ENCODE data around the gene FTCD. TPM values are rescaled to one million over a fixed set of nuclear protein-coding genes. Genes with fewer than 3 reads are reported as not detected.
A peak's percentile ranks its signal among the peaks of the same experiment; 100 is the strongest.

Gene FTCD
- total RNA-seq, 6 donors from 2014 or later = 0.69 to 0.98 TPM; not detected in 4

DNA sequence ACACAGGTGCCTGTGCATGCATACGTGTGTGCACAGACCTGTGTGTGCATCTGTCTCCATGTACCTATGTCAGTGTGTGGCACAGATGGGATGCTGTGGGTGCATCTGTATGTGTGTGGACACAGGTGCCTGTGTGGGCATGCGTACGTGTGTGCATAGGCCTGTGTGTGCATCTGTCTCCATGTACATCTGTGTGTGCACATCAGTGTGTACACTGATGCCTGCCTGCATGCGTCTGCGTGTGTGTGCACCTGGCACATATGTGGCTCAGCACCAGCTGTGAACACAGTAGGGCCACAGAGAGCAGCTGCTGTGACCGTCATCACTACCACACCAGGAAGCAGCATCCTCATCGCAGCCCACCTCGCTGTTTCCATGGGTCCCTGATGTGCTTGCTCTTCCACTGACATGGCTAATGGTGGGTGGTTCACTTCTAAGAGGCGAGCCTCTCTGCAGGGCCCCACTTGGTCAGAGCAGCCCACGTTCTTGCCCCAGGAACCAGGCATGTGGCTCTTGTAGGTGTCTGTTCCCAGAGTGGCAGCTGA, 38.5 kb upstream of the FTCD start:
- no peak for ATAC-seq (ENCODE audit: low FRiP score in 2 of 2)
- TF ChIP-seq, protein P1, sequence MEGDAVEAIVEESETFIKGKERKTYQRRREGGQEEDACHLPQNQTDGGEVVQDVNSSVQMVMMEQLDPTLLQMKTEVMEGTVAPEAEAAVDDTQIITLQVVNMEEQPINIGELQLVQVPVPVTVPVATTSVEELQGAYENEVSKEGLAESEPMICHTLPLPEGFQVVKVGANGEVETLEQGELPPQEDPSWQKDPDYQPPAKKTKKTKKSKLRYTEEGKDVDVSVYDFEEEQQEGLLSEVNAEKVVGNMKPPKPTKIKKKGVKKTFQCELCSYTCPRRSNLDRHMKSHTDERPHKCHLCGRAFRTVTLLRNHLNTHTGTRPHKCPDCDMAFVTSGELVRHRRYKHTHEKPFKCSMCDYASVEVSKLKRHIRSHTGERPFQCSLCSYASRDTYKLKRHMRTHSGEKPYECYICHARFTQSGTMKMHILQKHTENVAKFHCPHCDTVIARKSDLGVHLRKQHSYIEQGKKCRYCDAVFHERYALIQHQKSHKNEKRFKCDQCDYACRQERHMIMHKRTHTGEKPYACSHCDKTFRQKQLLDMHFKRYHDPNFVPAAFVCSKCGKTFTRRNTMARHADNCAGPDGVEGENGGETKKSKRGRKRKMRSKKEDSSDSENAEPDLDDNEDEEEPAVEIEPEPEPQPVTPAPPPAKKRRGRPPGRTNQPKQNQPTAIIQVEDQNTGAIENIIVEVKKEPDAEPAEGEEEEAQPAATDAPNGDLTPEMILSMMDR (IDR thresholded peaks at IDR 0.05) = no peak
- TF ChIP-seq POLR2A (IDR thresholded peaks at IDR 0.05) = no peak
- no peak for TF ChIP-seq EP300 (IDR thresholded peaks at IDR 0.05)
- no peak for TF ChIP-seq POLR2AphosphoS5 (IDR thresholded peaks at IDR 0.05)
- Histone ChIP-seq H3K4me1 (peaks cover 8 to 24% (median 12%) of the 10 kb centered on the region in 4 donors), H3K36me3 (peaks cover 23 to 91% (median 70%) of the 10 kb centered on the region in 4 donors), H3K4me3 (no peak overlapping the region), H3K27ac (no peak overlapping the region), H3K9me3 (no peaks in the 10 kb centered on the region), H3K27me3 (no peaks in the 10 kb centered on the region)
- WGBS, 2 donors = 88 to 93% methylated on average over 10 of the region's 10 CpGs
- no peak for DNase-seq

DNA sequence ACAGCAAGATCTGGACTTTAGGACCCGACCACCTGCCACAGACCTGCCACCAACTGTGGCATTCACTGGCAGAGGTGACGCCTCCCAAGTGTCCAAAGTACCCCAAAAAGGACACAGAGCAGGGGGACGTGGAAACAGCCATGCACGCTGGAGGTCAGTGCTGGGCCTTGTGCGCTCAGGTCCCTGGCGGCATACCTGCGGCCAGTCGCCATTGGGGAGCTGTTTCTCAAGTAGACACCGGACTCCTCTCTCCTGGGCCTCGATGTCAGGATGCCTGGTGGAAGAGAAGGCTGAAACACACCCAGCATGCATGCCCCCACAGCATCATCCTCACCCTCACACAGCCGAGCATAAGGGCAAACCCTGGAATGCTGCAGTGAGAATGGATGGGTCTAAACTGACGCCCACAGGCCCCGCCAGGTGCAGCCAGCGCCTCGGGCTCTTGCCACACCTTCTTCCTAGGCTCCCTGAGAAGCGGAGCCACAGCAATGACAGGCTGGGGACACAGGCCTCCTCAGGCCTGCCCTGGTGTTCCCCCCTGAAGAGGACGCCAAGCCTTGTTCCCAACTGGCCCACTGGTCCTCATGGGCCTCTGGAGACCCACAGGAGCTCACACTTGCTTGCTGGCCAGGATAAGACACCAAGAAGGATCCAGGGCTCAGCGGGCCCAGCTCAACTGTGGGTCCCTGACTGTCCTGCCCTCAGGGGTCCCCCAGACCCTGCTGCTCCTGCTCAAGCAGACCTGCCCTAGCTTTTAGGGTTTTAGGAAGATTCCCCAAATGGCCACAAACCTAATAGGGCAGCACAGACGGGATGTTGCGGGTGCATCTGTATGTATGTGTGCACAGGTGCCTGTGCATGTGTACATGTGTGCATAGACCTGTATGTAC, 36.6 kb upstream of the FTCD start:
- Histone ChIP-seq H3K4me1 (peaks cover 8 to 30% (median 20%) of the 10 kb centered on the region in 4 donors), H3K27me3 (no peaks in the 10 kb centered on the region), H3K9me3 (no peaks in the 10 kb centered on the region), H3K4me3 (no peak overlapping the region), H3K27ac (peak overlapping the region in 1 of 4 donors; percentile 90), H3K36me3 (peaks cover 23 to 74% (median 60%) of the 10 kb centered on the region in 4 donors)
- no peak for DNase-seq
- 92 to 97% methylated on average over 15 to 19 of the region's 20 CpGs for WGBS, 2 donors
- TF ChIP-seq, protein P1 (IDR thresholded peaks at IDR 0.05) = no peak
- TF ChIP-seq POLR2AphosphoS5 (IDR thresholded peaks at IDR 0.05) (no peak), POLR2A (IDR thresholded peaks at IDR 0.05) (no peak), EP300 (IDR thresholded peaks at IDR 0.05) (no peak)
- no peak for ATAC-seq (ENCODE audit: low FRiP score in 2 of 2)

DNA sequence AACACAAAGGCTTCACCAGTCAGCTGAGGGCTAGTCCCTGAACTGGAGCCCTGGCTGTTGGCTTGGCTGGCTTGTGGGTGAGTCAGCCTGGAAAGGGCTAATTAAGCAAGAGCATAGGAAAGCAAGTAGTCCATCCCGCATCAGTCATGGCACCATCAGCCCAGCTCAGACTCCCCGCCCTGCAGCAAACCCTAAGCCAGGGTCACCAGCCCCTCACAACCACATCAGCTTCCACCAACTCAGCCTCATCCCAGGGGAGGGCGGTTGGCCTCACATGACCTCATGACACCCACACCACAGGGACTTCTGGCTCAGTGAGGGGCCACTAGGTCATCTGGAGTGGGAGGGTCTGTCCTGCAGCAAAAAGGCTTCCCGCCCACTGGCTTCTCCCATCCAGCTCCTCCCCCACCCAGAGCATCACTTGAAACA, 35.9 kb upstream of the FTCD start:
- peaks cover 23 to 68% (median 54%) of the 10 kb centered on the region in 4 donors for H3K36me3 ChIP-seq
- H3K4me1 ChIP-seq = peaks cover 8 to 30% (median 20%) of the 10 kb centered on the region in 4 donors
- DNase-seq = no peak
- no peaks in the 10 kb centered on the region for H3K27me3 ChIP-seq
- H3K9me3 ChIP-seq = no peaks in the 10 kb centered on the region
- peak in 1 of 2 donors; percentile 76 for ATAC-seq (ENCODE audit: low FRiP score in 2 of 2)
- 92 to 96% methylated on average over 3 to 4 of the region's 4 CpGs for WGBS, 2 donors
- H3K4me3 ChIP-seq = no peak overlapping the region
- no peak for TF ChIP-seq POLR2A (IDR thresholded peaks at IDR 0.05)
- TF ChIP-seq EP300 (IDR thresholded peaks at IDR 0.05) = no peak
- TF ChIP-seq, protein P1 (IDR thresholded peaks at IDR 0.05) = no peak
- TF ChIP-seq POLR2AphosphoS5 (IDR thresholded peaks at IDR 0.05) = no peak
- H3K27ac ChIP-seq = peak overlapping the region in 2 of 4 donors; percentile 90

DNA sequence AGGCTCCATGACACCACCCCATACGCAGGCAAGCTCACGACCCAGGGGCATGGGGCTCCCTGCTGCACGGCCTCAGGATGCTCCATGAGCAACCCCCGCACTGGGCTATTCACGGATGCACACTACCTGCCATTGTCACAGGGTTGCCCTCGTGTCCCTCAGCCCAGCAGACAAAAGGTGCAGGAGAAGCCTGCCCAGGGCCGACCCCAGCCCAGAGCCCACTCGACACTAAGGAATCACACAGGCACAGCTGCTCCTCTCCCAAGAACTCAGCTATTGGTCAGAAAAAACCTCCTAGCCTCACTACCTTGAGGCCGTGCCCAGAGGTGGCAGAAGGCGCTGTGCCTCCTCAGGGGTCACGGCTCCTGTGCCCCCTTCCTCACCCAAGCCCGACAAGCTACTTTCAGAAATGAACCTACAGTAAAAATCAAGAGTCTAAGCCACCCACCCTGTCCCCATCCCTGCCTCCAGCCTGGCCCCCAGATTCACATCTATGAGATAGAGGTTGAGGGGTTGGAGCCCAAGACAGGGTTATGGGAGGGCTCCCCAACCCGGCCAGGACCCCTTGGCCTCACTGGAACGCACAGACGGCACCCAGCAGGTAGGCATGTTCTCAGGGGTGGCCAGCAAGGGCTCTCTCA, 35.2 kb upstream of the FTCD start:
- peak in 1 of 2 donors; percentile 9 for ATAC-seq (ENCODE audit: low FRiP score in 2 of 2)
- Histone ChIP-seq H3K4me1 (peaks cover 8 to 32% (median 20%) of the 10 kb centered on the region in 4 donors), H3K36me3 (peaks cover 17 to 61% (median 47%) of the 10 kb centered on the region in 4 donors), H3K4me3 (no peak overlapping the region), H3K9me3 (no peaks in the 10 kb centered on the region), H3K27me3 (no peaks in the 10 kb centered on the region), H3K27ac (peak overlapping the region in 3 of 4 donors; percentile 83 to 90 (median 90))
- no peak for TF ChIP-seq POLR2AphosphoS5 (IDR thresholded peaks at IDR 0.05)
- no peak for TF ChIP-seq EP300 (IDR thresholded peaks at IDR 0.05)
- TF ChIP-seq, protein P1 (IDR thresholded peaks at IDR 0.05) = no peak
- no peak for TF ChIP-seq POLR2A (IDR thresholded peaks at IDR 0.05)
- no peak for DNase-seq
- 96 to 98% methylated on average over 3 to 15 of the region's 15 CpGs for WGBS, 2 donors
